ENCODE results near the gene TRMT112.

The TRMT112 gene

DNA sequence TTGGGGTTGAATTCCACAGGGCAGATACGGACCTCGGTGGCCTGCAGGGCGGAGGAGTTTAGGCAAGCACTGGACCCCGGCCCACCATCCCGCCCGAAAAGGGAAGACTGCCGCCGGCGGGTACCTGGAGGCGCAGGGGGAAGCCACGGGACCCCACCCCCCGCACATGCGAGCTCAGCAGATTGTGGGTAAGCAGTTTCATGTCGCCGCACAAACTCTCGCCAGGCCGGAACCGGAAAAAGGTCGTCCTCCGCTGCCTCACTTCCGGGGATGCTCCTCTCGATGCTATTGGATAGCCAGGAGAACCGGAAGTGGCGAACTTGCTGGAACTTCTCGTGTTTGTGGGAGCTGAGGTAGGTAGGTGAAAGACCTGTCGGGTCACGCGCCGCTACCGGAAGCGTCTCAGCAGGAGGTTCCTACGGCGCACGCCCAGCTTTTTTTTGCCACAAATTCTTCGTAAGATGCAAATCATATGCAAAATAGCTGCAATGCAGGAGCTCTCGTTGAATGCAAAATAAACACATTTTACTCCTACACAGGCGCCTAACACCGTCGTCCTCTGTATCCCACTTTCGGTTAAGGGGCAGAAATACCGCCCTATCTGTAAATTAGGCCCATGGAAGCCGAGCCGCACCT lies at the start of gene TRMT112:
Gene TRMT112 (minus strand): TSS at position 235 of the 636 bp plus-strand sequence. CDS start 33 bp downstream, at position 202.
- peak; percentile 99 for DNase-seq

DNA sequence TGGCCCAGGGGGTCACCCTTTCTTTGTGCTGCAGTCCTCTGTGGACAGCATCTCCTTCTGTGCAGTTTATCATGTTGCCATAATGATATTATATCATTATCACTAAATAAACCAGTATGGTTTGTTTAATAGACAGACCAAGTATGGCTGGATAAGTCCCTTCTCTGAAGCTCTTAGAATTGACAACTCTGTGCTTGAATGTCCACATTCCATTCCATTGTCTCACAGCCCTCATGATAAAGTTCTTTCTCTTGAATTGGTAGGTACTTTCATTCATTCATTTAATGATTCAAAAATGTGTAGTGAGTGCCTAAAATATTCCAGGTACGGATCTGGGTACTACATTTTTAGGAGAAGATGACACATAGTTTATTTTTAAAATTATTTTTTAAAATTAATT lies 49.4 kb upstream of the TRMT112 start:
- no peak for DNase-seq

DNA sequence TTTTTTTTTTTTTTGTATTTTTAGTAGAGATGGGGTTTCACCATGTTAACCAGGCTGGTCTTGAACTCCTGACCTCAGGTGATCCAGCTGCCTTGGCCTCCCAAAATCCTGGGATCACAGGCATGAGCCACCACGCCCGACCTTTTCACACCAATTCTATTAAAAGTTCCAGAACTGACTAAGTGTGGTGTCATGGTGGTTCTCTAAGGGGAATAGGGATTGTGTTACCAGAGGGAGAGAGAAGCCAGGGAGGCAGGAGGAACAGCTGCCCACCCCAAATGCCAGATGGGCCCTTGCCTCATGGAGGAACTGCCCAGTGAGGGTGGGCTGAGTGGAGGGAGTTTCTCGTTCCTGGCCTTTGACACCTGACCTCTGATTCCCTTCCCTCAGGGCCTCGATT lies 47.6 kb upstream of the TRMT112 start:
- no peak for DNase-seq

DNA sequence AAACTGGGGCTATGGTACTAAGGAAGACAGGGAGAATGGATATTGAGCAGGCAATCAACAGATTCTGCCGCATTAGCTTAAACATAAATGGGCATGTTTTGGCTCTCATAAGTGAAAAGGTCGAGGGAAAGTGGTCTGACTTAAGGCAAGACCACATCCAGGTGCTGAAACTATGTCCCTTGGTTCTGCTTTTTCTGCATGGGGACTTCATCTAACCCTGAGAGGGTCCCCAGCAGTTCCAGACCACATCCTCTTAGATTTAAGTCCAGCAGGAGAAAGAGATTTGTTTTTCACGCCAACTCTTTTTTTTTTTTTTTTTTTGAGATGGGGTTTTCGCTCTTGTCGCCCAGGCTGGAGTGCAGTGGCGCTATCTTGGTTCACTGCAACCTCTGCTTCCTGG lies 47.1 kb upstream of the TRMT112 start:
- no peak for DNase-seq

DNA sequence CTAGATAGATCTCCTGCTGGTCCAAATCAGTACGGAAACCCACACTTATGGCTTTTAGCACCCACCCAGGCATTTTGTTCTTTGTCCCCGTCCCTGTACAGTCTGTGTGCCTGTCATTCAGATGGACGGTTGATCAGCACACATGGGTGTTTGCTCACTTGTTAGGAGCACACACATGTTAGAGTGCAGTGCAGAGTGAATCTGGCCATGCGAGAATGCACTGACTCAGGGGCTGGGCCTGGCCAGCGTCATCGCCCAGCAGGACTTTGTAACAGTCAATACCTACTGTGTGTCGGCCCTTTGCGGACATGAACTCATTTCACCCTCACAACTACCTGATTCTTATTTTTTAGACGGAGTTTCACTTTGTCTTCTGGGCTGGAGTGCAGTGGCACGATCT lies 45.0 kb upstream of the TRMT112 start:
- DNase-seq, result no peak

DNA sequence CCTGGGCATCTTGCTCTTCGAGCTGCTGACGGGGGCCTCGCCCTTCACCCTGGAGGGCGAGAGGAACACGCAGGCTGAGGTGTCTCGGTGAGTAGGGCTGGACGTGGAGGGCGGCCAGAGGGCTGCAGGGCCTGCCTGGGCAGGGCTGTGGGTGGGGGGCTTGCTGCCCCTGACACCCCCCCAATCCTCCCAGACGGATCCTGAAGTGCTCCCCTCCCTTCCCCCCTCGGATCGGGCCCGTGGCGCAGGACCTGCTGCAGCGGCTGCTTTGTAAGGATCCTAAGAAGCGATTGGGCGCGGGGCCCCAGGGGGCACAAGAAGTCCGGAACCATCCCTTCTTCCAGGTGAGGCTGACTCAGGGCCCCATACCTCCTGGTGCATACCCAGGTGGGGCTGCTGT lies 44.3 kb upstream of the TRMT112 start:
- no peak for DNase-seq

DNA sequence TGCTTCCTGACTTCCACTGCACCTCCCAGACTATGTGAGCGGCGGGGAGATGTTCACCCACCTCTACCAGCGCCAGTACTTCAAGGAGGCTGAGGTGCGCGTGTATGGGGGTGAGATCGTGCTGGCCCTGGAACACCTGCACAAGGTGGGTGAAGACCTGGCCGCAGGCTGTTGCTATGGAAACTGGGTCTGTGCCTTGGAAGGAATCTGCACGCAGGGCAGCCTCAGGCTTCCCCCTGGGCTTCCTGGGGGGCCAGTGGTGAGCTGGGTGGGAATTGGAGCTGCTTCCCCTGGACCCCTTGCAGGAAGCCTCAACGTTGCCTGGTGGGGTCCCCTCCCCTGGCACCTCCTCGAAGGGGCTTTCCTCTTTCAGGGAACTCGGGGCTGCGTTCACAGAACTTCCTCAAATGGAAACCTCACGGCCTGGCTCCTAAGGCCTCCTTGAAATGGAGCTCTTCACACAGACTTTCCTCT lies 43.1 kb upstream of the TRMT112 start:
- DNase-seq, result no peak

DNA sequence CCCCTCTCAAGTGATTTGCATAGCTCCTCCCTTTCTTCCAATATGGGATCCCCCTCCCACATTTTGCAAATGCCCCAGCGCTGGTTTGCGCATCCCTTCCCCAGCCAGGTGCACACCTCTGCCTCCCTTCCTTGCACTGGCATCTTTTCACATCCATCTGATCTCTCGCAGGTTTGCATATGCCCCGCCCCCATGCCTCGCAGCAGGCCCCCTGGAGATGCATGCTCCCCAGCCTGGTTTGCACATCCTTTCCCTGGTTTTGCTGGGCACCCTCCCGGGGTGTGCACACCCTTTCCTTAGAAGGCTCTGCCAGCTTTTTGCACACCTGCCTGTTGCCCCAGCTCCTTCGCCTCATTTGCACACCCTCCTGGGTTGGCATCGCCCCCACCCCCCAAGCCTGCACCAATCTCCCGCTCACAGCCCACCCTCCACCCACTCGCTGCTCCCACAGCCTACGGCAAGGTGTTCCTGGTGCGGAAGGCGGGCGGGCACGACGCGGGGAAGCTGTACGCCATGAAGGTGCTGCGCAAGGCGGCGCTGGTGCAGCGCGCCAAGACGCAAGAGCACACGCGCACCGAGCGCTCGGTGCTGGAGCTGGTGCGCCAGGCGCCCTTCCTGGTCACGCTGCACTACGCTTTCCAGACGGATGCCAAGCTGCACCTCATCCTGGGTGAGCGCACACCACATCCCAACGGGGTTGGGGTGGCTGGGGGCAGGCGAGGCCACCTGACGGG lies 42.5 kb upstream of the TRMT112 start:
- DNase-seq, result no peak

DNA sequence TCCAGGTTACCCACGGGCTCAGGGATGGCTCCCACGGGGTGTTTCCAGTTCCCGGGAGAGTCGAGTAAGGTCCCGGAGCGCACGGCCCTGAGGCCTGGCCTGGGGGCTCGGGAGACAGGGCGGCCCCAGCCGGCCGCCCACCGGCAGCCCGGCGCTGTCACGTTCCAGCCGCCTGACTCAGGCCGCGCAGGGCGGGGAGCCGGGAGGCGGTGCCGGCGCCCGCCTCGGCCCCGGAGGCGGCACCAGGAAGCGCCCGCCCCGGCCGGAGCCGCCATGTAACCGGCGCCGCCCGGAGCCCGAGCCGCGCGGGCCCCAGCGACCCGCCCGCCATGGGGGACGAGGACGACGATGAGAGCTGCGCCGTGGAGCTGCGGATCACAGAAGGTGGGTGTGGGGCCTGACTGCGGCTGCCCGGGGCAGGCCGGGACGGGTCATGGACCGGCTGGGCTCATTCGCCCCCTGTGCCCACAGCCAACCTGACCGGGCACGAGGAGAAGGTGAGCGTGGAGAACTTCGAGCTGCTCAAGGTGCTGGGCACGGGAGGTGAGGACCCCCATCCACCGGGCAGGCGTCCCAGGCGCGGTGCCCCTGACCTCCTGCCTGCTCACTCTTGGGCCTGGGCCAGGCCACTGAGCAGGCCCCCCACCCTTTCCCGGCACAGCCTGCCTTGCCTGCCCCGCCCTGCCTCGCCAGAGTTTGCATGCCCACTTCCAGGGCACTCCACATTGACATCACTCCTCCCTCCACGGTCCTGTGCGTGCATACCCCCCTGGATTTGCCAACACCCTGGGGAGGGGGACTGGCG lies 41.8 kb upstream of the TRMT112 start, which contains the start of gene RPS6KA4:
Gene RPS6KA4 (plus strand): TSS at position 256 of the 805 bp plus-strand sequence. CDS start 74 bp downstream, at position 330.
- no peak for DNase-seq

DNA sequence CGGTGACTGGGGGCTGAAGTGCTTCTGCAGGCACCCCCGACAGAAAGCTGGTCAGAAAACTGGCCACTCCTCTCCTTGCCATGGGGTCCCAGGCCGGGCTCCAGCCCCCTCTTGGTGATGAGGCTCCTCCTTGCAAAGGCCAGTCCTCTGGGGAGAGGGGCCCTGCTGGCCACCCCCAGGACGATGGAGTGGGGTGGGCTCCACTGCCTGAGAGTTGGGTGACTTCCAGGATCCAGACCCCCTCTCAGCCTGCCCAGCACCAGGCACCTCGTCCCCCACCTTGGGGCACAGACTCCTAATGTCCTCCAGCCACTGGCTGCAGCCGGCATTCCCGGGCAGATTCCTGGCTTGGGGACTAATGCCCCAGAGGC lies 41.2 kb upstream of the TRMT112 start:
- no peak for DNase-seq

DNA sequence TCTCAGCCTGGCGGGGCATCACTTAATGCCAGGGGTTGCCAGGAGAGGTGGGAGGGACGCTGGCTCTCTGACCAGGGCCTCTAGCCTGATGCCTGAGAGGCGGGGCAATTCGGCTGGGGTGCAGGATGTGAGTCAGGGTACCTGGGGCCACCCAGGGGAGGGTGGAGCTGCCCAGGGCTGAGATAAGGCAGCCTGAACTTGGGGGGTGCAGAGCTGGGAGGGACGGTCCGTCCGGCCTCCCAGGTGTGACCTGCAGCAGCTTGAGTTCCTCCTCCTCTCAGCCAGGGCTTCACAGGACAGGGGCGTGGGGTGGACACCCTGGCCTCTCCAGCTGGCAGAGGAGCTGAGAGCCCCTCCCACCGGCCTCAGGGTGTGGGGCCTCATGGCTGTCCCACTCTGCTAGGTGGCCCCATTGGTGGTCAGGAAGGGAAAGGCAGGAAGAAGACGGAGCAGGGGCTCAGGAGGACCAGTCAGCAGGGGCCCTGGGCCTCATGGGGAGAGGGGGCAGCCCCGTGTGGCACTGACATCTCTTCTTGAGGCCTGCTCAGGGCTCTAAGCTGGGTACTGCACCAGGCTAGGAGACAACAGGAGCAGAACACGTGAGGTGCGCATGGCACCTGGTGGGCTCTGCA lies 40.7 kb upstream of the TRMT112 start:
- no peak for DNase-seq

DNA sequence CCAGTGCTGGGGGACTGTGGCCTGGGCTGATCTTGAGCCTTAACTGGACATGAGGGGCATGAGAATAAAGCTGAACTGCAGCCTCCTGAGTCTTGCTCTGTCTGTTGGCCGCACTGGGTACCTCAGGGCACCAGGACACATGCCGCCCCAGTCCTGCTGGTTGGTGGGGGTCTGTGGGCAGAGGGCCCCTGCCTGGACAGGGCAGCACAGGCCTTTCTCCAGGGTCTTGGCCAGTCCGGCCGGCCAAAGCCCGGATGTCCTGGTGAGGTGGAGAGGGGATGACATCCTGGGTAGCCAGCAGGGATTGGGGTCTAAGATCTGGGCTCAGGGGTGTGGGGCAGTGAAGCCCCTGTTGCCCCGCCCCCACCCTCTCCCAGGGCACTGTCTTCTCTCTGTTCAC lies 40.1 kb upstream of the TRMT112 start:
- DNase-seq, result no peak

DNA sequence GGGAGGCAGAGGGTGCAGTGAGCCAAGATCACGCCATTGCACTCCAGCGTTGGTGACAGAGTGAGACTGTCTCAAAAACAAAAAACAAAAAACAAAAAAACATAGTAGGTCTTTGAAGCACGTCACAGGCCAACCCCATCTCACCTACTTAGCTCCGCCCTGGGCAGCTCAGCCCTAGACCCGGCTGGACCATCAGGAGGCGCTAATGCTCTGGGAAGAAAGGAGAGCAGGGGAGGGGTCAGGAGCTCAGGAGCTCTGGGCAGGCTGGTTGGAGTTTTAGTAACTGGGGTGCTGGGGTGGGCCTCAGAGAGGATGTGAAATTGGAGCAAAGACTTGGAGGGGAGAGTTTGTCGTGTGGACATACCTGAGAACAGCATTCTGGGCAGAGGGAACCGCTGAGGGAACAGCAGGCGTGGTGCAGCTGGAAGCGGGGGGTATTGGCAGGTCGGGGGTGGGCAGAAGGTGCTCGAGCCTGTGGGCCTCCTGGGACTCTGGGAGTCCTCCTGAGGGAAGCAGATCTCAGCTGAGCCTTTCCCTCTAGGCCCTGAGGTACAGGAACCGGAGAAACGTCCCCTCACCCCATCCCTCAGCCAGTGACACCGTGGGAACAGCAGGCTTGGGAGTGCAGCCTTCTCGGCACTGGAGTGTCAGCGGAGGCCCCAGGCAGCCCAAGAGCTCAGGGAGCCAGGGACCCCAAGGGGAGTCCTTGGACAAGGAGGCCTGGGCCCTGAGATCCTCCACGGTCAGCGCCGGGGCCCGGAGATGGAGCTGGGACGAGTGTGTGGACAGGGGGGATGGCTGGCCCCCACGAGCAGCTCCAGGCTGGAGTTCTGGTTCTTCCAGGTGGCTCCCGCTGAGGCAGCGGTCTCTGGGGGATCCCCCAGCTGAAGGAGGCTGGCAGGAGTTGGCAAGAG lies 39.4 kb upstream of the TRMT112 start:
- peak; percentile 33 for DNase-seq

DNA sequence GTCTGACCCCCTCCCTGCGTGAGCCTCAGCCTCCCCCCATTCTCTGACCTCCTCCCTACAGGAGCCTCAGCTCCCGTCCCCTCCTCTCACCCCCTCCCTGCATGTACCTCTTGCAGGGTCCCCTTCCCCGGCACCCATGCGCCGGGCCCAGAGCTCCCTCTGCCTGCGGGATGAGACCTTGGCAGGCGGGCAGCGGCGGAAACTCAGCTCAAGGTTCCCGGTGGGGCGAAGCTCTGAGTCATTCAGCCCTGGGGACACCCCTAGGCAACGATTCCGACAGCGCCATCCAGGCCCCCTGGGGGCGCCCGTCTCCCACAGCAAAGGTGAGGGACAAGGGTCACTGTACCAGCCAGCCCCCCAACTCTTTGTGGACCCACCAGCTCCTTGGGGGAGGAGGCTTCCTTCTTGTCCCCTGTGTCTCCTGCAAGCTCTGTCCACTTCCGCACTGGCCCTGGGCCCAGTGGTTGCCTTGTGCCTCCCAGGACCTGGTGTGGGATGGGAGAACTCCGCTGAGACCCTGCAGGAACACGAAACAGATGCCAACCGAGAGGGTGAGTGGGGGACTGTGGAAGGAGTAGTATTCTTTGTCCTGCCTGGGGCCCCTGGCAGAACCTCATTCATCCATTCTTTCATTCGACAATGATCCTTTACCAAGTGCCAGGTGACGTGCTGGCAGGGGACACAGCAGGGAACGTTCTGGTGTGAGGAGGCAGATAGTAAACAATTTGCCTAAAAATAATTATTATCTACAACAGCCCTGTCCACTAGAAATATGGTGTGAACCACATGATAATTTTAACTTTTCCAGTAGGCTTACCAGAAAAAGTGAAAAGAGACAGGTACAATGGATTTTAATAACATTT lies 38.0 kb upstream of the TRMT112 start:
- peak; percentile 71 for DNase-seq

DNA sequence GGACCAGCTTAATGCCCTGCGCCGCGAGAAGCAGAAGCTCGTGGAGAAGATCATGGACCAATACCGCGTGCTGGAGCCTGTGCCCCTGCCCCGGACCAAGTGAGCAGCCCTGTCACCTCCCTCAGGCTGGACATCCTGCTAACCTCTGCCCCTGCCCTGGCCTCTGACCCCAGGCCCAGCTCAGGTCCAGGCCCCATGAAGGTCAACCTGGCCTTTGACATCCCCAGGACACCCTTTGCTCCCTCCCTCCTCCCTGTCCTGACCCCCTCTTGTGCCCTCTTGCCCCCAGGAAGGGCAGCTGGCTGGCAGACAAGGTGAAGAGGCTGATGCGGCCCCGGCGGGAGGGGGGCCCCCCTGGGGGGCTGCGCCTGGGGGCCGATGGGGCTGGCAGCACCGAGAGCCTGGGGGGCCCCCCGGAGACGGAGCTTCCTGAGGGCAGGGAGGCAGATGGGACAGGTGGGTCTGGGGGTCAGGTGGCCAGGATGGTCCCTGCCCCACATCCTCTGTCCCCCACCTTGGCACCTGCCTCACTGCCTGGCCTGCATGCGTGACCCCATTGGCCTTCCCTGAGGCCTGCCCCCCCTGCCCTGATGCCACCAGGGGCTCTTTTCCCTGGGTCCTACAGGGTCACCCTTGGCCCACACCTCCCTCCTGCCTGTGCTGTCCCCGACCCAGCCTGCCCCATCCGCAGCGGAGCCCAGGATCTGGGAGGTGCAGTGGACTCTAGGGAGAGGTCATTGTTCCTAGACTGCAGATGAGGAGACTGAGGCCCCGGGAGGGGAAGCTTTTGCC lies 36.6 kb upstream of the TRMT112 start:
- no peak for DNase-seq

DNA sequence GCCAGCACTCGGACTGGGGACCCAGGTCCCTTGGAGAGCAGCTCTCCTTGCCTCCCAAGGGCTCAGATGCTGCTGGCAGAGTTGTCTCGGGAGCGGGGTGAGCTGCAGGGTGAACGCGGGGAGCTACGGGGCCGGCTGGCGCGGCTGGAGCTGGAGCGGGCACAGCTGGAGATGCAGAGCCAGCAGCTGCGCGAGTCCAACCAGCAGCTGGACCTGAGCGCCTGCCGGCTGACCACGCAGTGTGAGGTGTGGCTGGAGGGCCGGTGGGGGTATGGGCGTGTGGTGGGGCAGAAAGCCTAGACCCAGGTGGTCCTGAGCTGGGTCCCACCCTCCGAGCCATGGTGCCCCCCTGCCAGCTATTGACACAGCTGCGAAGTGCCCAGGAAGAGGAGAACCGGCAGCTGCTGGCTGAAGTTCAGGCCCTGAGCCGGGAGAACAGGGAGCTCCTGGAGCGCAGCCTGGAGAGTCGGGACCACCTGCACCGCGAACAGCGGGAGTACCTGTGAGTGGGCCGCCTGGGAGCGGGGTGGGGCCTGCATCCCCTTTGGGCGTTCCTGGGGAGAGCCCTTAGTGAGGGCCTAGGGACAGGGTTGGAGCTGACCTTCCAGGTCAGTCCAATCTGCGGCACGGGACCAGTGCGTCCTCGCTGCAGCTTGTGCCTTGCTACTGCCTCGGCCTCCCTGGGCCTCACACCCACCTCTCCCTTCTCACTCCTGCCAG lies 35.8 kb upstream of the TRMT112 start:
- DNase-seq, result peak; percentile 94

DNA sequence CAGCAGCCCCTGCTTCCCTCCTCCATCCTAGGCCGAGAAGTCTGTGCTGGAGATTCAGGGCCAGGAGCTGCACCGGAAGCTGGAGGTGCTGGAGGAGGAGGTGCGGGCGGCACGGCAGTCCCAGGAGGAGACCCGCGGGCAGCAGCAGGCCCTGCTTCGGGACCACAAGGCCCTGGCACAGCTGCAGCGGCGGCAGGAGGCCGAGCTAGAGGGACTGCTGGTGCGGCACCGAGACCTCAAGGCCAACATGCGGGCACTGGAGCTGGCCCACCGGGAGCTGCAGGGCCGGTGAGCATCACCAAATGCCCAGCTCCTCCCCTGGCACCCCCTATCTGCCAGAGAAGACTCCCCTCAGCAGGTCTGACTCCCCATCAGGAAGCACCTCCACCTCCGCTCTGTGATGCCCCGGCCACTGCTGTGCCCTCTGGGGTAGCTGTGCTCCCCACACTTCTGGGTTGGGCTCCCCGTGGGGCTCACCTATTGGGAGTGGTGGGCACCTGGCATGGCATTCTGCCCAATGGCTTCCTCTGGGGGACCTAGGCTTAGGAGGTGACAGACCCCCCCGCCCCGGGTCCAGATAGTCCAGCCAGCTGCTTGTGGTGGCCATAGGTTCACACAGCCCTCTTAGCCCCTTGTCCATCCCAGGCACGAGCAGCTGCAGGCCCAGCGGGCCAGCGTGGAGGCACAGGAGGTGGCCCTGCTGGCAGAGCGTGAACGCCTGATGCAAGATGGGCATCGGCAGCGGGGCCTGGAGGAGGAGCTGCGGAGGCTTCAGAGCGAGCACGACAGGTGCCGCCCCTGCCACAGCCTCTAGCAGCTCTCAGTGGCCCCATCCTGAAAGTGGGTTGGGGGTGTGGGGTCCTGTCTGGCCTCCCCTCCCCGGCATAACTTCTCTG lies 35.0 kb upstream of the TRMT112 start:
- peak; percentile 66 for DNase-seq

DNA sequence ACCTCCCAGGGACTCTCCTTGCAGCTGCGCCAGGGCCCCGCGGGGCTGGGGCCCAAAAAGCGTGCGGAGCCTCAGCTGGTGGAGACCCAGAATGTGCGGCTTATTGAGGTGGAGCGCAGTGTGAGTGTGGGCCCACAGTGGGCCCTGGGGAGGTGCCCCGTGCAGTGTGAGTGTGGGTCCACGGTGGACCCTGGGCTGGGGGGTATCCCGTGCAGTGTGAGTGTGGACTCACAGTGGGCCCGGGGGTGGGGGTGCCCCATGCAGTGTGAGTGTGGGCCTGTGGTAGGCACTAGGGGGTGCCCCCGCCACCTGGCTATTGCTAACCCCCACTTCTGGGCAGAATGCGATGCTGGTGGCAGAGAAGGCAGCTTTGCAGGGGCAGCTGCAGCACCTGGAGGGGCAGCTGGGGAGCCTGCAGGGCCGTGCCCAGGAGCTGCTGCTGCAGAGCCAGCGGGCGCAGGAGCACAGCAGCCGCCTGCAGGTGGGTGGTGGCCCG lies 33.8 kb upstream of the TRMT112 start:
- no peak for DNase-seq
